Pancreas (tissue), 10 donors: ENCODE data around the gene TMEM61. TPM values are rescaled to one million over a fixed set of nuclear protein-coding genes. Genes with fewer than 3 reads are reported as not detected.

Experiments used
- ATAC-seq, 4 donors: fragments of 200-7000 bp; cut with Tn5 transposase; one replicate each; pipeline versions ENCODE4 v1.8.0 to v1.9.1; 2020; ENCODE audit warnings: mild to moderate bottlenecking in 4 of 4, moderate library complexity in 4 of 4
- DNase-seq, 6 donors: peaks; one replicate each; pipeline ENCODE4 v3.0.0-alpha.2; 2020
- FAIRE-seq: peaks from 2 replicates; lab custom pipeline; 2012; peaks lifted over from hg19 to GRCh38; lab: Jason Lieb, UNC
- H3K27ac ChIP-seq, 4 donors: fragments of 200-600 bp; sonication (generic); 1 replicate in 3 of 4; 2 replicates in 1 of 4; pipeline versions ENCODE4 v1.5.0 to v1.8.0; 2020
- H3K27me3 ChIP-seq, 4 donors: fragments of 200-600 bp; one replicate each; pipeline ENCODE4 v1.8.0; 2021
- H3K36me3 ChIP-seq, 3 donors: fragments of 200-600 bp; sonication (generic) in 1 of 3; one replicate each; pipeline versions ENCODE4 v1.5.0 to v1.8.0; 2020 to 2021
- H3K4me1 ChIP-seq, 3 donors: fragments of 200-600 bp; one replicate each; pipeline ENCODE4 v1.8.0; 2021
- H3K4me3 ChIP-seq, 4 donors: fragments of 200-600 bp; sonication (generic) in 2 of 4; one replicate each; pipeline versions ENCODE4 v1.5.0 to v1.8.0; 2020 to 2021
- H3K9me3 ChIP-seq, 4 donors: fragments of 200-600 bp; one replicate each; pipeline ENCODE4 v1.8.0; 2021
- WGBS, 2 donors: extraction: QIAGEN DNeasy Blood & Tissue Kit; methylation state at CpG; one replicate each; pipeline ENCODE4 v1.1.7; 2013; 5-methylcytosine and 5-hydroxymethylcytosine counted together
- intact Hi-C, 3 donors: fragments of 100-400 bp; cut with DNase I; formaldehyde crosslinking; loops; one replicate each; pipeline versions ENCODE4 v1.11.1 to v1.14.2; 2022
- polyA plus RNA-seq, 2 donors: library from polyadenylated mRNA; stranded (reverse); fragments of 200-250 nt; gene quantifications; one replicate each; pipeline ENCODE4 v1.2.3, GENCODE V29; 2013
- total RNA-seq, 6 donors: library from RNA; stranded (reverse); fragmentation: NEBNext Ultra II Directional in 4 of 6; extraction: Animal tissue kit (Norgen Biotek cat#: 25700) in 4 of 6; gene quantifications; one replicate each; pipeline versions ENCODE4 v1.2.1 to v1.2.4, GENCODE V29; 2021 to 2023
- TF ChIP-seq, protein P1 (sequence below), 4 donors: fragments of 200-600 bp; sonication (generic) in 3 of 4; IDR thresholded peaks; one replicate each; pipeline versions ENCODE4 v1.5.0 to v1.8.0; 2021; ENCODE audit warnings: antibody characterized with exemption in 4 of 4
- donor health status: healthy with polysubstance abuse.
- donor health status: DM: no; HTN: no; CAD: no; lungs with moderate emphysema.
- donor health status: DM: no; HTN: no; CAD: no.
- donor health status: control.
- donor health status: control.
- donor health status: Bipolar disorder and iron deficiency.
- donor health status: DM: yes; HTN: yes; CAD: no.
- donor health status: DM: no; HTN: no; CAD: no.
- donor health status: DM: no; HTN: no; CAD: no.
- donor health status: DM: yes; HTN: yes; CAD: no.

TMEM61 gene
- total and polyA plus RNA-seq, 8 donors: 1.1 to 15.6 (median 1.7) TPM

DNA sequence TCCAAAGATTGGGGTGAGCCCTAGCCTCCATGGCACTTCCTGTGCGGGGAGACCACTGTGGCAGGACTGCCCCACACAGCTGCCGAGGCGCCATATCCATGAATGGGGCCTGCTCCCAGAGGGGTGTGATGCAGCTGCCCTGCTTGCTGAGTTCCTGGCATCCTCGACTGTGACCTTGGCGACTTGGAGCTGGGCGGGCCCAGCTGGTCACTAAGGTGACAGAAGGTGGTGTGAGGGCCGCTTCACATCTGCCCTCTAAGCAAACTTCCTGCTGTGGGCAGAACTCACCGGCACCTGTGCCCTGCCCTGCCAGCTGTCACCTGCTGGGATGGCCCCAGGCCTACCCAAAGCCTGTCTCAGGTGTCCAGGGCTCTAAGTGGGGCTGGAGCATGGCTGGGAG lies 9.0 kb downstream of the TMEM61 start:
- TF ChIP-seq, protein P1, sequence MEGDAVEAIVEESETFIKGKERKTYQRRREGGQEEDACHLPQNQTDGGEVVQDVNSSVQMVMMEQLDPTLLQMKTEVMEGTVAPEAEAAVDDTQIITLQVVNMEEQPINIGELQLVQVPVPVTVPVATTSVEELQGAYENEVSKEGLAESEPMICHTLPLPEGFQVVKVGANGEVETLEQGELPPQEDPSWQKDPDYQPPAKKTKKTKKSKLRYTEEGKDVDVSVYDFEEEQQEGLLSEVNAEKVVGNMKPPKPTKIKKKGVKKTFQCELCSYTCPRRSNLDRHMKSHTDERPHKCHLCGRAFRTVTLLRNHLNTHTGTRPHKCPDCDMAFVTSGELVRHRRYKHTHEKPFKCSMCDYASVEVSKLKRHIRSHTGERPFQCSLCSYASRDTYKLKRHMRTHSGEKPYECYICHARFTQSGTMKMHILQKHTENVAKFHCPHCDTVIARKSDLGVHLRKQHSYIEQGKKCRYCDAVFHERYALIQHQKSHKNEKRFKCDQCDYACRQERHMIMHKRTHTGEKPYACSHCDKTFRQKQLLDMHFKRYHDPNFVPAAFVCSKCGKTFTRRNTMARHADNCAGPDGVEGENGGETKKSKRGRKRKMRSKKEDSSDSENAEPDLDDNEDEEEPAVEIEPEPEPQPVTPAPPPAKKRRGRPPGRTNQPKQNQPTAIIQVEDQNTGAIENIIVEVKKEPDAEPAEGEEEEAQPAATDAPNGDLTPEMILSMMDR (IDR thresholded peaks at IDR 0.05): no peak
- Histone ChIP-seq H3K4me3 (no peak overlapping the region), H3K36me3 (no peaks in the 10 kb centered on the region), H3K4me1 (no peaks in the 10 kb centered on the region), H3K9me3 (no peaks in the 10 kb centered on the region), H3K27ac (peak overlapping the region in 1 of 4 donors; percentile 22), H3K27me3 (no peaks in the 10 kb centered on the region)
- WGBS, 2 donors: 29 to 36% methylated on average over 8 of the region's 8 CpGs
- peak; percentile 59 to 78 (median 70) for DNase-seq
- intact Hi-C loops: no loop called here
- FAIRE-seq: no peak
- peak; percentile 81 to 96 (median 90) for ATAC-seq

DNA sequence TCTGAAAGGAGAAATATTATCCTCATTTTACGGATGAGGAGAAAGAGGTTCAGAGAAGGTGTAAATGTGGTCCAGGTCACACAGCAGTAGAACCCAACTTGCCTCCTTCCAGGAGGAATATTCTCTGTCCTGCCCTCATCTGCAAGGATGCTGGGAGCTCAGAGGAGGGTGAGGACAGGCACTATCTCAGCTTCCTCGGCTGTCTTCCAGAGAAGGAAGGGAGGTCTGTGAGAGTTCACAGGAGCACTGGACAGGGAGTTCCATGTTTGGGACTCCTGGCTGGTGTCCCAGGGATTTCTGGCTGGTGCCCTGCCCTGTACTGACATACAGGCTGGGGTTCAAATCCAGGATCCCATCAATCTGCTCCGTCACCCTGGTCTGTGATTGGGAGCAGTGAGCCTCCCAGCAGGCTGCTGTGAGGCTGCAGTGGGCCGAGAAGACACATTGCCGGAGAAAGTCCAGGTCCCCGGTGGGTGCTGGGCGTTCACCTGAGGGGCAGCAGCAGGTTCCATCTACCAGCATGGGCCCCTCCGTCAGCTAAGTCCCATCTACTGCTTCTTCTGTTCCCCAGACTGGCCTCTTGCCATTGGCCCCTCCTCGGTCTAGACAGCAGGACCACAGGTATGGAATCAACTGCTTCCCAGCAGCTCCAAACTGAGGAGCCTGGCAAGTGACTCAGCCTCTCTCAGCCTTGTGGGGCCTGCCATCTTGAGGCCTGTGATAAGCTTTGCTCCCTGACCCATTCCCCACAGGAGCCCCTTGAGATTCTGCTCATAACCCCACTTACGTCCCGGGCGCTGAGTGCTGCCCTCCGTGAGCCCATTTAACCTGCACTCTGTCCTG lies 9.8 kb downstream of the TMEM61 start:
- no peaks in the 10 kb centered on the region for H3K36me3 ChIP-seq
- H3K4me1 ChIP-seq: no peaks in the 10 kb centered on the region
- H3K27ac ChIP-seq: peak overlapping the region in 1 of 4 donors; percentile 22
- FAIRE-seq (no peak), ATAC-seq (no peak), DNase-seq (peak in 1 of 6 donors; percentile 45)
- no peaks in the 10 kb centered on the region for H3K27me3 ChIP-seq
- H3K4me3 ChIP-seq: no peak overlapping the region
- WGBS, 2 donors: 74 to 80% methylated on average over 12 to 13 of the region's 13 CpGs
- intact Hi-C loops: no loop called here
- TF ChIP-seq, protein P1 (IDR thresholded peaks at IDR 0.05): no peak
- H3K9me3 ChIP-seq: no peaks in the 10 kb centered on the region

DNA sequence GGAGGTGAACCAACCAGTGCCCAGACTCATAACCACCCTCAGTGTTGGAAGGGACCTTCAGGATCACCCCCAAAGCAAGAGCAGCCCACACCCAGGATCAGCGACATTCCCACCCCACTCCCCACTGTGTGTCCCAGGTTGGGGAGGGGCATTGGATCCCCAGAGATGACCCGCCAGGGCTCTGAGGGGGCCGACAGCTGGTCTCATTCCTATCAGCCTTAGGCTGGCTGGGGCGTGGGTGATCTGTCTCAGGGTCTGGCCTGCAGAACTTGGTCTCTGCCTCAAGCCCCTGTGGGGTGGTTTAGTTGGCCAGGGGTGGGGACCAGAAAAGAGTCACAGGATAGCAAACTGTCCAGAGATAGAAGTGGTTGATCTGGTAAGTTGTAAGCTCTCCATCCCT lies 10.5 kb downstream of the TMEM61 start:
- Histone ChIP-seq H3K27me3 (no peaks in the 10 kb centered on the region), H3K27ac (no peak overlapping the region), H3K4me3 (no peak overlapping the region), H3K9me3 (no peaks in the 10 kb centered on the region), H3K36me3 (no peaks in the 10 kb centered on the region), H3K4me1 (no peaks in the 10 kb centered on the region)
- ATAC-seq (no peak), FAIRE-seq (no peak), DNase-seq (peak in 1 of 6 donors; percentile 32)
- TF ChIP-seq, protein P1 (IDR thresholded peaks at IDR 0.05): no peak
- WGBS, 2 donors: 71 to 75% methylated on average over 4 of the region's 4 CpGs
- intact Hi-C loops: no loop called here

GRCh38 chr1:54991939-54992338 lies 11.5 kb downstream of the TMEM61 start:
- FAIRE-seq (no peak), DNase-seq (peak in 1 of 6 donors; percentile 30), ATAC-seq (no peak)
- TF ChIP-seq, protein P1 (IDR thresholded peaks at IDR 0.05): no peak
- no peaks in the 10 kb centered on the region for H3K9me3 ChIP-seq
- no peaks in the 10 kb centered on the region for H3K36me3 ChIP-seq
- peaks cover 0 to 4% (median 0%) of the 10 kb centered on the region in 3 donors for H3K4me1 ChIP-seq
- peaks cover 0 to 4% (median 0%) of the 10 kb centered on the region in 4 donors for H3K27me3 ChIP-seq
- WGBS, 2 donors: 67% methylated on average over 12 of the region's 12 CpGs
- H3K27ac ChIP-seq: no peak overlapping the region
- intact Hi-C loops: no loop called here
- no peak overlapping the region for H3K4me3 ChIP-seq

GRCh38 chr1:54993140-54993539 lies 12.7 kb downstream of the TMEM61 start:
- ATAC-seq (no peak), DNase-seq (peak in 1 of 6 donors; percentile 24), FAIRE-seq (no peak)
- intact Hi-C loops: no loop called here
- H3K27ac ChIP-seq: no peak overlapping the region
- no peaks in the 10 kb centered on the region for H3K36me3 ChIP-seq
- H3K4me3 ChIP-seq: no peak overlapping the region
- H3K9me3 ChIP-seq: no peaks in the 10 kb centered on the region
- H3K27me3 ChIP-seq: peaks cover 0 to 6% (median 0%) of the 10 kb centered on the region in 4 donors
- WGBS, 2 donors: 91 to 93% methylated on average over 6 of the region's 6 CpGs
- TF ChIP-seq, protein P1 (IDR thresholded peaks at IDR 0.05): no peak
- H3K4me1 ChIP-seq: peaks cover 0 to 4% (median 0%) of the 10 kb centered on the region in 3 donors
